H1 (cell line): ENCODE results near the gene PDHB. TPM values are rescaled to one million over a fixed set of nuclear protein-coding genes. Genes with fewer than 3 reads are reported as not detected.

Source experiments
- ASH2L ChIP-seq: fragments of 200-600, 300-600 bp; sonication (generic); IDR thresholded peaks from one replicate; pipeline ENCODE4 v1.7.1; 2017; ENCODE audit warnings: low read length
- CHD7 ChIP-seq: fragments of 300-600 bp; sonication (generic); IDR thresholded peaks from 2 replicates; pipeline ENCODE4 v1.7.1; 2012; ENCODE audit warnings: low read length, moderate library complexity, mild to moderate bottlenecking, inconsistent platforms; ENCODE audit not compliant: insufficient replicate concordance
- CTBP2 ChIP-seq: IDR thresholded peaks from 2 replicates; pipeline ENCODE4 v1.7.0; 2011; ENCODE audit warnings: borderline replicate concordance, mild to moderate bottlenecking, moderate library complexity, mixed read lengths, low read length; ENCODE audit not compliant: insufficient read depth, insufficient read length
- NRF1 ChIP-seq: IDR thresholded peaks from 2 replicates; pipeline ENCODE4 v1.6.1; 2011; ENCODE audit warnings: mild to moderate bottlenecking, low read depth, low read length, improper control_type of control experiment
- POLR2AphosphoS5 ChIP-seq: IDR thresholded peaks from 2 replicates; pipeline ENCODE4 v1.6.1; 2011; ENCODE audit warnings: low read depth, low read length
- RAD21 ChIP-seq, 2 experiments: IDR thresholded peaks in 1 of 2; conservative IDR thresholded peaks in 1 of 2; 2 replicates each; pipeline ENCODE4 v1.6.1; 2011; ENCODE audit warnings: low read depth in 2 of 2, low read length in 2 of 2, improper control_type of control experiment in 1 of 2, inconsistent platforms in 1 of 2, mild to moderate bottlenecking in 1 of 2, moderate library complexity in 1 of 2
- RNF2 ChIP-seq: fragments of 200-900, 300-1000 bp; sonication (generic); IDR thresholded peaks from 2 replicates; pipeline ENCODE4 v1.7.1; 2016; ENCODE audit warnings: borderline replicate concordance, low read depth, mild to moderate bottlenecking, antibody characterized with exemption, low read length; ENCODE audit not compliant: poor library complexity, severe bottlenecking; ENCODE audit errors: missing control alignments
- SIN3A ChIP-seq, 2 experiments: IDR thresholded peaks in 1 of 2; conservative IDR thresholded peaks in 1 of 2; 2 replicates each; pipeline ENCODE4 v1.6.1; 2011 to 2012; ENCODE audit warnings: low read length in 2 of 2, improper control_type of control experiment in 1 of 2, low read depth in 1 of 2, mild to moderate bottlenecking in 1 of 2
- SUZ12 ChIP-seq: fragments of 200-600 bp; sonication (generic); IDR thresholded peaks from 2 replicates; pipeline ENCODE4 v1.6.1; 2012; ENCODE audit warnings: mild to moderate bottlenecking, inconsistent platforms, low read length, moderate library complexity, mixed read lengths
- TBP ChIP-seq: IDR thresholded peaks from 2 replicates; pipeline ENCODE4 v1.6.1; 2011; ENCODE audit warnings: low read depth, low read length, improper control_type of control experiment
- polyA plus RNA-seq, 7 experiments: library from polyadenylated mRNA; depleted of rRNA in 3 of 7; stranded (reverse) in 5 of 7; unstranded in 2 of 7; fragments of >200 nt in 5 of 7; fragments of 200-250 nt in 2 of 7; gene quantifications; 1 replicate in 5 of 7; 2 replicates in 1 of 7; 4 replicates in 1 of 7; pipeline versions ENCODE4 v1.2.1 to v1.2.3, GENCODE V29; 2011 to 2013; ENCODE audit warnings: missing spikeins in 2 of 7, mixed read lengths in 2 of 7
- total RNA-seq: library from RNA; stranded (reverse); fragmentation: NEBNext Ultra II Directional; extraction: Animal tissue kit (Norgen Biotek cat#: 25700); gene quantifications from 2 replicates; pipeline ENCODE4 v1.2.1, GENCODE V29; 2021

Gene PDHB
- total and polyA plus RNA-seq, 2 of the 8 experiments (the other 6 are each of a cell fraction or from before 2014, with no cell fraction given): 90.4 to 140 TPM

- no peak for TF ChIP-seq CHD7
- TF ChIP-seq ASH2L: no peak
- TF ChIP-seq RAD21 (IDR thresholded peaks at IDR 0.05 in 1 of 2, conservative IDR thresholded peaks at IDR 0.05 in 1 of 2; ENCODE audit: low read depth in 2 of 2, low read length in 2 of 2): no peak
- TF ChIP-seq NRF1: no peak
- TF ChIP-seq SIN3A (conservative IDR thresholded peaks at IDR 0.05 in 1 of 2, IDR thresholded peaks at IDR 0.05 in 1 of 2; ENCODE audit: low read depth in 1 of 2, low read length in 2 of 2): no peak
- no peak for TF ChIP-seq SUZ12
- TF ChIP-seq CTBP2: no peak
- no peak for TF ChIP-seq POLR2AphosphoS5
- TF ChIP-seq TBP: no peak
- no peak for TF ChIP-seq RNF2
These were observed 40.8 kb upstream of the PDHB start (continued) for GRCh38 chr3:58474348-58474911.
